Natural killer cell (primary cell): Measurements from ENCODE around the gene CHID1. TPM values are rescaled to one million over a fixed set of nuclear protein-coding genes. Genes with fewer than 3 reads are reported as not detected.

Experiments
- ATAC-seq, 3 donors: fragments of 150-1000 bp in 2 of 3; fragments of 200-7000 bp in 1 of 3; cut with Tn5 transposase; 1 replicate in 1 of 3; 2 replicates in 2 of 3; pipeline ENCODE4 v1.10.0; 2021; ENCODE audit warnings: mild to moderate bottlenecking in 2 of 3, moderate library complexity in 2 of 3
- DNase-seq, 2 donors: peaks; one replicate each; pipeline versions ENCODE4 v3.0.0 to v3.0.0-alpha.2; 2013 to 2021; ENCODE audit warnings: mixed read lengths in 1 of 2
- H3K27ac ChIP-seq: one replicate; pipeline ENCODE4 v1.5.1; 2013; ENCODE audit warnings: mild to moderate bottlenecking, low read length
- H3K27me3 ChIP-seq: one replicate; pipeline ENCODE4 v1.6.1; 2013; ENCODE audit warnings: low read length; ENCODE audit not compliant: control insufficient read depth, insufficient read depth
- H3K36me3 ChIP-seq: one replicate; pipeline ENCODE4 v1.6.1; 2013; ENCODE audit warnings: low read length; ENCODE audit not compliant: control insufficient read depth, insufficient read depth
- H3K4me1 ChIP-seq: one replicate; pipeline ENCODE4 v1.6.1; 2013; ENCODE audit warnings: low read length; ENCODE audit not compliant: control insufficient read depth, insufficient read depth
- H3K4me3 ChIP-seq: one replicate; pipeline ENCODE4 v1.5.1; 2013; ENCODE audit warnings: low read length
- H3K9me3 ChIP-seq: one replicate; pipeline ENCODE4 v1.6.1; 2013; ENCODE audit warnings: low read length; ENCODE audit not compliant: control insufficient read depth, insufficient read depth
- H3K27ac Mint-ChIP-seq, 2 donors: one replicate each; pipeline ENCODE4 v1.8.0; 2022; ENCODE audit warnings: mild to moderate bottlenecking in 2 of 2, mixed read lengths in 2 of 2, moderate library complexity in 1 of 2
- H3K27me3 Mint-ChIP-seq, 2 donors: one replicate each; pipeline ENCODE4 v1.8.0; 2022; ENCODE audit warnings: low read depth in 2 of 2, mixed read lengths in 2 of 2
- H3K36me3 Mint-ChIP-seq: one replicate; pipeline ENCODE4 v1.8.0; 2022; ENCODE audit warnings: mixed read lengths
- H3K4me1 Mint-ChIP-seq, 2 donors: one replicate each; pipeline ENCODE4 v1.8.0; 2022; ENCODE audit warnings: mixed read lengths in 2 of 2
- H3K4me3 Mint-ChIP-seq: one replicate; pipeline ENCODE4 v1.8.0; 2022; ENCODE audit warnings: mild to moderate bottlenecking, moderate library complexity, mixed read lengths
- H3K9me3 Mint-ChIP-seq, 2 donors: one replicate each; pipeline ENCODE4 v1.8.0; 2022; ENCODE audit warnings: mixed read lengths in 2 of 2
- CTCF ChIP-seq: fragments of 200-600 bp; IDR thresholded peaks from one replicate; pipeline ENCODE4 v1.8.0; 2022; ENCODE audit warnings: antibody characterized with exemption
- WGBS: methylation state at CpG from one replicate; pipeline ENCODE4 v1.1.7; 2013; ENCODE audit warnings: missing lambda C conversion rate; ENCODE audit not compliant: insufficient coverage; 5-methylcytosine and 5-hydroxymethylcytosine counted together
- intact Hi-C: fragments of 100-400 bp; cut with micrococcal nuclease; formaldehyde crosslinking; loops from one replicate; pipeline ENCODE4 v1.14.2; 2022
- total RNA-seq, 4 donors: library from RNA; stranded (reverse); fragments of 120-200 nt in 1 of 4; gene quantifications; one replicate each; pipeline versions ENCODE4 v1.2.3 to v1.2.4, GENCODE V29; 2013 to 2022

The CHID1 gene
- total RNA-seq, 3 donors from 2014 or later (not counting 1 experiment from before 2014, with no cell fraction given), result 32.6 to 40.3 (median 33.2) TPM

DNA sequence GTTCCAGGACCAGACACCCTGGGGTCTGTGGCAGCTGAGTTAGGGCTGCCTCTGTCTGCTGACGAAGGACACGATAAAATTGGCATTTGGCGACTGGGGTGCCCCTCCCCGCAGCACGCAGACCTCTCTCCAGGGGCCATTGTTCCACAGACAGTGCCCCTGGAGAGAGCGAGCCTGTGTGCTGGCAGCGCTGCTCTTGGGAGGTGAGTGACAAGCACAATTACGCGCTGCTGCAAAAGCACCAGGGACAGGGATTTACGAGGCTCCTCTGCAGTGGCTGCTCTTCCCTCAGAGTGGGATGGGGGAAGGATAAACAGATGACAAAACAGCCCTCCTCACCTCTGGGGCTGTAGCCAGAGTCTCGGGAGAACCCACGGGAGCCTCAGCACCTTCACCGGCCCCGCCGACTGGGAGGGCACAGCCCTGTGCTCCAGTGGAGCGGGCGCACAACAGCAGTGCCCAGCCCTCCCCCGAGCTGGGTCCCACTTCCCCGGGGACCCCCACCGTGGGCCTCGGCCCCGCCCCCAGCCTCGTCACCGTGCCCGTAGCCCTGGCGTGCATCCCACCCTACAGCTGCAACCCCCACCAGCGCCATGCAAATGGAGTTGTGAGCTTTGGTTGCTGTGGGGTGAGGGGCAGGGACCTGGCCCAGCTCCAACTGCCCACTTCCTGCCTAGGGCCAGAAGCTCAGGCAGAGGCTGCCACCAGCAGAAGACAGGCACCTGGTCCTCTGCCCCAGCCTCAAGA lies 19.6 kb downstream of the CHID1 start:
- no peaks in the 10 kb centered on the region for H3K36me3 ChIP-seq
- intact Hi-C loops, result no loop called here
- DNase-seq, result no peak

GRCh38 chr11:889687-890475 lies 20.7 kb downstream of the CHID1 start:
- Histone ChIP-seq H3K36me3 (no peaks in the 10 kb centered on the region), H3K4me1 (no peaks in the 10 kb centered on the region)

More for the DNA sequence above, 19.6 kb downstream of the CHID1 start:
- Mint-ChIP-seq H3K4me3 (no peak overlapping the region), H3K27ac (no peak overlapping the region), H3K27me3 (no peaks in the 10 kb centered on the region), H3K36me3 (no peaks in the 10 kb centered on the region), H3K4me1 (peaks cover 0 to 8% of the 10 kb centered on the region in 2 donors), H3K9me3 (no peaks in the 10 kb centered on the region)
- H3K9me3 ChIP-seq, result no peaks in the 10 kb centered on the region
- no peaks in the 10 kb centered on the region for H3K4me1 ChIP-seq
- TF ChIP-seq CTCF, result no peak
- H3K4me3 ChIP-seq, result no peak overlapping the region
- no peak for ATAC-seq
- H3K27ac ChIP-seq, result no peak overlapping the region
- WGBS, result 91% methylated on average over 22 of the region's 27 CpGs
- no peaks in the 10 kb centered on the region for H3K27me3 ChIP-seq

GRCh38 chr11:889257-889656 lies 21.4 kb downstream of the CHID1 start:
- Histone ChIP-seq H3K27ac (no peak overlapping the region), H3K27me3 (no peaks in the 10 kb centered on the region), H3K36me3 (no peaks in the 10 kb centered on the region), H3K4me3 (no peak overlapping the region), H3K4me1 (no peaks in the 10 kb centered on the region), H3K9me3 (no peaks in the 10 kb centered on the region)
- DNase-seq (no peak), ATAC-seq (no peak)
- Mint-ChIP-seq H3K9me3 (no peaks in the 10 kb centered on the region), H3K4me1 (peaks cover 0 to 8% of the 10 kb centered on the region in 2 donors), H3K27me3 (no peaks in the 10 kb centered on the region), H3K4me3 (no peak overlapping the region), H3K36me3 (no peaks in the 10 kb centered on the region), H3K27ac (peak overlapping the region in 1 of 2 donors; percentile 51)
- TF ChIP-seq CTCF, result no peak
- intact Hi-C loops, result no loop called here
- WGBS, result 98% methylated on average over 13 of the region's 13 CpGs

More at GRCh38 chr11:889687-890475, 20.7 kb downstream of the CHID1 start:
- H3K4me3 ChIP-seq, result no peak overlapping the region
- ATAC-seq (no peak), DNase-seq (no peak)
- no peak overlapping the region for H3K27ac ChIP-seq
- no peak overlapping the region for H3K4me3 Mint-ChIP-seq
- H3K27ac Mint-ChIP-seq, result peak overlapping the region in 1 of 2 donors; percentile 51
- H3K36me3 Mint-ChIP-seq, result no peaks in the 10 kb centered on the region
- H3K27me3 Mint-ChIP-seq, result no peaks in the 10 kb centered on the region
- no peaks in the 10 kb centered on the region for H3K27me3 ChIP-seq
- H3K9me3 ChIP-seq, result no peaks in the 10 kb centered on the region
- H3K4me1 Mint-ChIP-seq, result peaks cover 0 to 8% of the 10 kb centered on the region in 2 donors
- no peaks in the 10 kb centered on the region for H3K9me3 Mint-ChIP-seq
- WGBS, result 93% methylated on average over 32 of the region's 32 CpGs
- intact Hi-C loops, result no loop called here
- TF ChIP-seq CTCF, result no peak
